MM.1S (cell line): ENCODE data around the gene PLK5.

Experiments used
- DNase-seq: peaks from one replicate; pipeline ENCODE4 v3.0.0-alpha.2; 2015
- H2AFZ ChIP-seq: fragments of 300-600 bp; sonication (generic); 2 replicates; pipeline ENCODE4 v1.6.0; 2016; ENCODE audit warnings: antibody characterized with exemption, low read length
- H3F3A ChIP-seq: fragments of 300-600 bp; sonication (generic); 2 replicates; pipeline ENCODE4 v1.6.1; 2016; ENCODE audit warnings: mild to moderate bottlenecking, antibody characterized with exemption, low read length, moderate library complexity, mixed read lengths; ENCODE audit not compliant: insufficient read depth
- H3K27ac ChIP-seq: fragments of 300-600 bp; sonication (generic); 2 replicates; pipeline ENCODE4 v1.5.1; 2016; ENCODE audit warnings: mild to moderate bottlenecking, low read length
- H3K27me3 ChIP-seq: fragments of 300-600 bp; sonication (generic); replicated peaks from 2 replicates; pipeline ENCODE4 v1.6.0; 2016; ENCODE audit warnings: low read length; ENCODE audit not compliant: insufficient read depth
- H3K36me3 ChIP-seq: fragments of 300-600 bp; sonication (generic); replicated peaks from 2 replicates; pipeline ENCODE4 v1.6.1; 2016; ENCODE audit warnings: mild to moderate bottlenecking, low read length, mixed read lengths; ENCODE audit not compliant: insufficient read depth
- H3K4me1 ChIP-seq: fragments of 300-600 bp; sonication (generic); 2 replicates; pipeline ENCODE4 v1.6.1; 2016; ENCODE audit warnings: low read length, mixed read lengths
- H3K4me2 ChIP-seq: fragments of 300-600 bp; sonication (generic); 2 replicates; pipeline ENCODE4 v1.6.0; 2016; ENCODE audit warnings: low read depth, low read length
- H3K4me3 ChIP-seq: fragments of 300-600 bp; sonication (generic); 2 replicates; pipeline ENCODE4 v1.5.1; 2016; ENCODE audit warnings: low read length, mixed read lengths
- H3K79me2 ChIP-seq: fragments of 300-600 bp; sonication (generic); 2 replicates; pipeline ENCODE4 v1.6.1; 2016; ENCODE audit warnings: mixed run types, low read length, mixed read lengths
- H3K9ac ChIP-seq: fragments of 300-600 bp; sonication (generic); 2 replicates; pipeline ENCODE4 v1.6.1; 2016; ENCODE audit warnings: low read length, mixed read lengths
- H3K9me2 ChIP-seq: fragments of 300-600 bp; sonication (generic); replicated peaks from 2 replicates; pipeline ENCODE4 v1.6.1; 2016; ENCODE audit warnings: mild to moderate bottlenecking, low read length, mixed read lengths; ENCODE audit not compliant: insufficient read depth
- H3K9me3 ChIP-seq: fragments of 300-600 bp; sonication (generic); replicated peaks from 2 replicates; pipeline ENCODE4 v1.6.1; 2016; ENCODE audit warnings: mild to moderate bottlenecking, low read length, mixed read lengths; ENCODE audit not compliant: insufficient read depth
- H4K20me1 ChIP-seq: fragments of 300-600 bp; sonication (generic); 2 replicates; pipeline ENCODE4 v1.6.1; 2016; ENCODE audit warnings: mild to moderate bottlenecking, low read length, moderate library complexity, mixed read lengths; ENCODE audit not compliant: insufficient read depth
- EZH2 ChIP-seq: fragments of 300-600 bp; sonication (generic); optimal IDR thresholded peaks from 2 replicates; pipeline ENCODE3; 2017; ENCODE audit warnings: low read depth, mild to moderate bottlenecking, antibody characterized with exemption, low read length, mixed read lengths
- EZH2phosphoT487 ChIP-seq: fragments of 300-600 bp; sonication (generic); IDR thresholded peaks from 2 replicates; pipeline ENCODE4 v1.6.1; 2018; ENCODE audit warnings: antibody characterized with exemption, low read length
- TF ChIP-seq, protein P1 (sequence below): fragments of 300-600 bp; sonication (generic); IDR thresholded peaks from 2 replicates; pipeline ENCODE4 v1.5.1; 2016; ENCODE audit warnings: antibody characterized with exemption, low read length, mixed read lengths

The PLK5 gene

DNA sequence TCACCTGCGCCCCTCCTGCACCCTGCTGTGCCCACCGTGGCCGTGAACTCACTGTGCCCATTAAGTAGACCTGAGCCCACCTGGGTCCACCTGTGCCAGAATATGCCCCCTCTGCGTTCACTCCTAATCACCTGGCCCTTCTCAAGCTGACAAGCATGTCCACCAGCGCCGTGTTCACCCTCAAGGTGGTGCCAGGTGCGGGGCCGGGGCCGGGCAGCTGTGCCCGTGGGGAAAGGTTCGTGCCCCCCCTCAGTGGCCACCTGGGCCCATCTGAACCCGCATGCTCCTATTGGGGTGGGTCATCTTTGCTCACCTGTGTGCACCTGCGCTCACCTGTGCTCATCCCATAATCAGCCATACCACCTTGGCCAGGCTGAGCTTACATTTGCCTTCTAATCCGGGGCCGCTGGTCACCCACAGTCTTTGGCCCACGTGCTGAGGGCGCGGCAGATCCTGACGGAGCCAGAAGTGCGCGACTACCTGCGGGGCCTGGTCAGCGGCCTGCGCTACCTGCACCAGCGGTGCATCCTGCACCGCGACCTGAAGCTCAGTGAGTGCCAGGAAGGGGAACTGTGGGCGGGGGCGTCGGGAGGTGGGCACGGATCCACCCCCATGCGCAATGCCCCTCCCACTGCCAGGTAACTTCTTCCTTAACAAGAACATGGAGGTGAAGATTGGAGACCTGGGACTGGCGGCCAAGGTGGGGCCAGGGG lies 2.3 kb downstream of the PLK5 start:
- Histone ChIP-seq H3K4me2 (no peak overlapping the region), H3K9me2 (no peaks in the 10 kb centered on the region), H3K79me2 (no peaks in the 10 kb centered on the region), H3K27ac (no peak overlapping the region), H3K4me3 (no peak overlapping the region), H3K9me3 (no peaks in the 10 kb centered on the region), H3K36me3 (no peaks in the 10 kb centered on the region), H3K9ac (no peak overlapping the region), H3K4me1 (no peaks in the 10 kb centered on the region), H3F3A (no peaks in the 10 kb centered on the region), H2AFZ (no peak overlapping the region), H4K20me1 (no peaks in the 10 kb centered on the region), H3K27me3 (peaks cover 91% of the 10 kb centered on the region)
- TF ChIP-seq, protein P1, sequence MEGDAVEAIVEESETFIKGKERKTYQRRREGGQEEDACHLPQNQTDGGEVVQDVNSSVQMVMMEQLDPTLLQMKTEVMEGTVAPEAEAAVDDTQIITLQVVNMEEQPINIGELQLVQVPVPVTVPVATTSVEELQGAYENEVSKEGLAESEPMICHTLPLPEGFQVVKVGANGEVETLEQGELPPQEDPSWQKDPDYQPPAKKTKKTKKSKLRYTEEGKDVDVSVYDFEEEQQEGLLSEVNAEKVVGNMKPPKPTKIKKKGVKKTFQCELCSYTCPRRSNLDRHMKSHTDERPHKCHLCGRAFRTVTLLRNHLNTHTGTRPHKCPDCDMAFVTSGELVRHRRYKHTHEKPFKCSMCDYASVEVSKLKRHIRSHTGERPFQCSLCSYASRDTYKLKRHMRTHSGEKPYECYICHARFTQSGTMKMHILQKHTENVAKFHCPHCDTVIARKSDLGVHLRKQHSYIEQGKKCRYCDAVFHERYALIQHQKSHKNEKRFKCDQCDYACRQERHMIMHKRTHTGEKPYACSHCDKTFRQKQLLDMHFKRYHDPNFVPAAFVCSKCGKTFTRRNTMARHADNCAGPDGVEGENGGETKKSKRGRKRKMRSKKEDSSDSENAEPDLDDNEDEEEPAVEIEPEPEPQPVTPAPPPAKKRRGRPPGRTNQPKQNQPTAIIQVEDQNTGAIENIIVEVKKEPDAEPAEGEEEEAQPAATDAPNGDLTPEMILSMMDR = no peak
- TF ChIP-seq EZH2 (no peak), EZH2phosphoT487 (no peak)
- no peak for DNase-seq

DNA sequence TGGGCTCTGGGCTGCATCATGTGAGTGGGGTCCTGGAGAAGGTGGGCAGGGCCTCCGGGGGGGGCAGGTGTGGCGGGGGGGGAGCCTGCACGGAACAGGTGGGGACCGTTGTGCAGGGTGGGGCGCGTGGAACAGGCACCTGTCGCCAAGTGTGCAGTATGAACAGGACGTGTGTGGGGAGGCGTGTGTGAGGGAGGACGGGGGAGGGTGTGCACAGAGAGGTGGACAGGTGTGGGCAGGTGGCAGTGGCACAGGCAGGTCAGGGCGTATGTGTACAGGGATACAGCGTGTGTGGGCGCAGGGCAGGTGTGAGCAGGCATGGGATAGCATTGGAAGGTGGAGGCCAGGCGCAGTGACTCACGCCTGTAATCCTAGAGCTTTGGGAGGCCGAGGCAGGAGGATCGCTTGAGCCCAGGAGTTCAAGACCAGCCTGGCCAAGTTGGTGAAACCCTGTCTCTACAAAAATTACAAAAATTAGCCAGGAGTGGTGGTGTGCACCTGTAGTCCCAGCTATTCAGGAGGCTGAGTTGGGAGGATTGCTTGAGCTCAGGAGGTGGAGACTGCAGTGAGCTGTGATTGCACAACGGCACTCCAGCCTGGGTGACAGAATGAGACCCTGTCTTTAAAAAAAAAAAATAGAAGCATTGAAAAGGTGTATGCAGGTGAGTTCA lies 3.2 kb downstream of the PLK5 start:
- no peaks in the 10 kb centered on the region for H4K20me1 ChIP-seq
- no peak overlapping the region for H3K9ac ChIP-seq
- no peaks in the 10 kb centered on the region for H3K9me2 ChIP-seq
- no peak overlapping the region for H2AFZ ChIP-seq
- no peaks in the 10 kb centered on the region for H3F3A ChIP-seq
- no peak overlapping the region for H3K27ac ChIP-seq
- no peak for TF ChIP-seq EZH2
- TF ChIP-seq, protein P1 = no peak
- TF ChIP-seq EZH2phosphoT487 = no peak
- H3K4me3 ChIP-seq = no peak overlapping the region
- H3K9me3 ChIP-seq = no peaks in the 10 kb centered on the region
- no peaks in the 10 kb centered on the region for H3K79me2 ChIP-seq
- no peaks in the 10 kb centered on the region for H3K4me1 ChIP-seq
- H3K36me3 ChIP-seq = no peaks in the 10 kb centered on the region
- no peak for DNase-seq
- peaks cover 91% of the 10 kb centered on the region for H3K27me3 ChIP-seq
- H3K4me2 ChIP-seq = no peak overlapping the region

DNA sequence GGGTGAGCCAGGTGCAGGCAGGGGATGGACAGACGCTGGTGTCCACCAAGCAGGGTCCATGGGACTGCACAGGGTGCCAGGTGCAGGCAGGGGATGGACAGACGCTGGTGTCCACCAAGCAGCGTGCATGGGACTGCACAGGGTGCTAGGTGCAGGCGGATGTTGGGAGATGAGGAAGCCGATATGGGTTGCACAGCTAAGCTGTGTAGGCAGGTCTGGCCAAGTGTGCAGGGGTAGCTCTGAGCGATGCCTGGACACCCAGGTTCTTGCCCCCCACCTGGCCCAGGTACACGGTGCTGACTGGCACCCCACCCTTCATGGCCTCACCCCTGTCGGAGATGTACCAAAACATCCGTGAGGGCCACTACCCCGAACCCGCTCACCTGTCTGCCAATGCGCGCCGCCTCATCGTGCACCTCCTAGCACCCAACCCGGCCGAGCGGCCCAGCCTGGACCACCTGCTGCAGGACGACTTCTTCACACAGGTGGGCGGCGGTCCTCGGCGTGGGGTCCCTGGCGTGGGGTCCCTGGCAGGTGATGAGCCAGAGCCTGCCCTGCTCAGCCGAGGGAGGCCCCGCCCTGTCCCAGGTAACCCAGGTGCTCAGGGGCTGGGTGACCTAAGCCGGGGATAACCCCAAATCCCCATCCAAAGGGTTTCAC lies 3.9 kb downstream of the PLK5 start:
- Histone ChIP-seq H3K36me3 (no peaks in the 10 kb centered on the region), H3F3A (no peaks in the 10 kb centered on the region), H3K4me2 (no peak overlapping the region), H3K27ac (no peak overlapping the region), H3K79me2 (no peaks in the 10 kb centered on the region), H3K9me2 (no peaks in the 10 kb centered on the region), H4K20me1 (no peaks in the 10 kb centered on the region), H3K9ac (no peak overlapping the region), H3K9me3 (no peaks in the 10 kb centered on the region), H3K27me3 (peaks cover 88% of the 10 kb centered on the region), H3K4me3 (no peak overlapping the region), H2AFZ (no peak overlapping the region), H3K4me1 (no peaks in the 10 kb centered on the region)
- TF ChIP-seq, protein P1 = no peak
- TF ChIP-seq EZH2 (no peak), EZH2phosphoT487 (no peak)
- DNase-seq = no peak
